OCI-LY7 (cell line): ENCODE data around the gene SCTR. TPM values are rescaled to one million over a fixed set of nuclear protein-coding genes. Genes with fewer than 3 reads are reported as not detected.

Source experiments
- BruUV-seq: library from RNA; stranded (reverse); fragments of 400-500 nt; replicated peaks from 2 replicates; lab custom pipeline; 2021; lab: Mats Ljungman, UMichigan
- CTCF ChIA-PET: fragments of 300-600 bp; sonication (Branson Sonifier 250); formaldehyde crosslinking; loops from one replicate; lab custom pipeline; 2022; ENCODE audit warnings: antibody characterized with exemption; ENCODE audit not compliant: unreplicated experiment; lab: Charles Lee
- POLR2A ChIA-PET: fragments of 300-600 bp; sonication (Branson Sonifier 250); formaldehyde crosslinking; loops from one replicate; lab custom pipeline; 2022; ENCODE audit warnings: antibody characterized with exemption; lab: Charles Lee
- DNase-seq: peaks from one replicate; pipeline ENCODE4 v3.0.0-alpha.2; 2015; ENCODE audit warnings: low spot score
- H2AFZ ChIP-seq: fragments of 200-600 bp; sonication (generic), shearing (Covaris generic); 2 replicates; pipeline ENCODE4 v1.6.1; 2014; ENCODE audit warnings: mild to moderate bottlenecking, antibody characterized with exemption, low read length, moderate library complexity
- H3K27ac ChIP-seq: fragments of 200-600 bp; sonication (generic); 2 replicates; pipeline ENCODE4 v1.5.1; 2014; ENCODE audit warnings: mixed run types, low read depth, mild to moderate bottlenecking, moderate library complexity, low read length, inconsistent platforms; ENCODE audit not compliant: poor library complexity, severe bottlenecking
- H3K36me3 ChIP-seq: fragments of 200-600 bp; sonication (generic); 2 replicates; pipeline ENCODE4 v1.6.1; 2014; ENCODE audit warnings: mild to moderate bottlenecking, antibody characterized with exemption, low read length, moderate library complexity, mixed read lengths; ENCODE audit not compliant: insufficient read depth
- H3K4me1 ChIP-seq: fragments of 200-600 bp; sonication (generic); 2 replicates; pipeline ENCODE4 v1.5.1; 2014; ENCODE audit warnings: mild to moderate bottlenecking, low read length; ENCODE audit not compliant: insufficient read depth, poor library complexity, severe bottlenecking
- H3K4me2 ChIP-seq: fragments of 200-600 bp; sonication (generic); 2 replicates; pipeline ENCODE4 v1.6.1; 2014; ENCODE audit warnings: mild to moderate bottlenecking, low read length
- H3K4me3 ChIP-seq: fragments of 200-600 bp; sonication (generic); 2 replicates; pipeline ENCODE4 v1.5.1; 2014; ENCODE audit warnings: mild to moderate bottlenecking, low read depth, low read length; ENCODE audit not compliant: poor library complexity, severe bottlenecking
- H3K79me2 ChIP-seq: fragments of 200-600 bp; sonication (generic); 2 replicates; pipeline ENCODE4 v1.6.1; 2016; ENCODE audit warnings: low read depth, mild to moderate bottlenecking, low read length, moderate library complexity, mixed read lengths; ENCODE audit not compliant: insufficient read depth
- H3K9me2 ChIP-seq: fragments of 200-600 bp; sonication (generic); 2 replicates; pipeline ENCODE4 v1.6.1; 2016; ENCODE audit warnings: mild to moderate bottlenecking, low read length, mixed read lengths; ENCODE audit not compliant: insufficient read depth
- H3K9me3 ChIP-seq: fragments of 200-600 bp; sonication (generic); 2 replicates; pipeline ENCODE4 v1.6.1; 2014; ENCODE audit warnings: mild to moderate bottlenecking, mixed run types, low read length, mixed read lengths
- H4K20me1 ChIP-seq: fragments of 200-600 bp; sonication (generic); 2 replicates; pipeline ENCODE4 v1.6.1; 2014; ENCODE audit warnings: mild to moderate bottlenecking, antibody characterized with exemption, low read length, moderate library complexity, mixed read lengths; ENCODE audit not compliant: insufficient read depth
- EZH2phosphoT487 ChIP-seq: fragments of 200-600 bp; sonication (generic); IDR thresholded peaks from 2 replicates; pipeline ENCODE4 v1.6.1; 2018; ENCODE audit warnings: low read depth, borderline replicate concordance, mild to moderate bottlenecking, mixed run types, antibody characterized with exemption, low read length, moderate library complexity, mixed read lengths
- intact Hi-C: fragments of 100-400 bp; cut with micrococcal nuclease; formaldehyde crosslinking; loops from one replicate; pipeline ENCODE4 v1.10.0; 2022; ENCODE audit not compliant: unreplicated experiment
- total RNA-seq, 2 experiments: library from RNA; depleted of rRNA in 1 of 2; stranded (reverse); fragments of >200 nt in 1 of 2; shearing (Covaris generic) in 1 of 2; gene quantifications; 2 replicates each; pipeline ENCODE4 v1.2.3, GENCODE V29; 2014 to 2022
- TF ChIP-seq, protein P1 (sequence below): fragments of 200-600 bp; sonication (generic); conservative IDR thresholded peaks from 2 replicates; pipeline ENCODE4 v1.5.1; 2014; ENCODE audit warnings: mild to moderate bottlenecking, antibody characterized with exemption, low read length, moderate library complexity, mixed read lengths

SCTR gene
- total RNA-seq, 2 experiments from 2014 or later: not detected

DNA sequence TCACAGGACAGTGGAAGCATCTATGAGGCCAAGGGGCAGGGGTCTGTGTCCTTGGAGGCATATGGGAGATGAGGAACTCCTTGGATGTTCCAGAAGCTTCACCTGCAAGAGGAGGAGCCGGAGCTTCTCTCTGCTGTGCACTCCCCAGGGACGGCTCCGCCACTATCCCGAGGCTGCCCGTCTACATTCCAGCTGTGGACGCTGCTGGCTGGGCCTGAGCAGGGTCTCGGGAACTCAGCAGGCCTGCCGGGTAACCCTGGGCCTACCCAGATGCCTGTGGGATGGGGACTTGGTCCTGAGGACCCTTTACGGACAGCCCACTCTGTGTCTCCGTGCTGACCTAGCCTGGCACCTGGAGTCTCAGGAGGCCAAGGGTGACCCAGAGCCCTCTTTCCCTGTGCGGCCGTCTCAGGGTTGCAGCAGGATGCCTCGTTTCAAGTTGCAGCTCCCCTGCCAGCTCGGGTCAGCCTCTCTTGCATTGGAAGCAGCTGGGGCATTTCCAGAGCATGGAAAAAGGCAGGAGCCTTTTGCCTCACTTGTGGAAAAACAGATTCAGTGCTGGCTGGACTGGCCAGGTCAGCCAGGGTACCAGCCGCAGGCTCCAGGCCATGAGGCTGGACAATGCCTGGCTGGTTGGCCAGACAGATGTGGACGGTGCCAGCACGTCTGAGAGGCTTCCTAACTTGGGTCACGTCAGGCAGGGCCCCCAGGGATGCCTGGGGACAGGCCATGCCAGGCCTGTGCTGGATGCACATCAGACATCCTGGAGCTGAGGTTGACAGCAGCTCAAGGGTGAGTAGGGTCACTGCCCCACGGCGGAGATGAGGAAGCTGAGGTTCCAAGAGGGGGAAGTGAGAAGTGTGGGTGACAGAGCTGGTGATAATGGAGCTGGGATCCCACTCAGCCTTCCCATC lies 41.5 kb downstream of the SCTR start:
- Histone ChIP-seq H3K9me2 (no peaks in the 10 kb centered on the region), H3K4me2 (no peak overlapping the region), H3K4me3 (no peak overlapping the region), H3K27ac (no peak overlapping the region), H3K9me3 (no peaks in the 10 kb centered on the region), H2AFZ (no peak overlapping the region), H4K20me1 (no peaks in the 10 kb centered on the region), H3K4me1 (peaks cover 5% of the 10 kb centered on the region), H3K36me3 (no peaks in the 10 kb centered on the region), H3K79me2 (no peaks in the 10 kb centered on the region)
- ChIA-PET POLR2A (interaction anchor here (0.6 to 1.1 kb wide), 2 partner anchors 22 to 68 kb away, joined by 3 to 4 read pairs; no protein-coding TSS in a partner anchor), CTCF (interaction anchor here (1.0 kb wide), 1 partner anchor 375 kb away, joined by 3 read pairs; no protein-coding TSS in a partner anchor)
- no peak for TF ChIP-seq EZH2phosphoT487
- intact Hi-C loops: no loop called here
- no TSS peak for BruUV-seq
- DNase-seq: no peak

DNA sequence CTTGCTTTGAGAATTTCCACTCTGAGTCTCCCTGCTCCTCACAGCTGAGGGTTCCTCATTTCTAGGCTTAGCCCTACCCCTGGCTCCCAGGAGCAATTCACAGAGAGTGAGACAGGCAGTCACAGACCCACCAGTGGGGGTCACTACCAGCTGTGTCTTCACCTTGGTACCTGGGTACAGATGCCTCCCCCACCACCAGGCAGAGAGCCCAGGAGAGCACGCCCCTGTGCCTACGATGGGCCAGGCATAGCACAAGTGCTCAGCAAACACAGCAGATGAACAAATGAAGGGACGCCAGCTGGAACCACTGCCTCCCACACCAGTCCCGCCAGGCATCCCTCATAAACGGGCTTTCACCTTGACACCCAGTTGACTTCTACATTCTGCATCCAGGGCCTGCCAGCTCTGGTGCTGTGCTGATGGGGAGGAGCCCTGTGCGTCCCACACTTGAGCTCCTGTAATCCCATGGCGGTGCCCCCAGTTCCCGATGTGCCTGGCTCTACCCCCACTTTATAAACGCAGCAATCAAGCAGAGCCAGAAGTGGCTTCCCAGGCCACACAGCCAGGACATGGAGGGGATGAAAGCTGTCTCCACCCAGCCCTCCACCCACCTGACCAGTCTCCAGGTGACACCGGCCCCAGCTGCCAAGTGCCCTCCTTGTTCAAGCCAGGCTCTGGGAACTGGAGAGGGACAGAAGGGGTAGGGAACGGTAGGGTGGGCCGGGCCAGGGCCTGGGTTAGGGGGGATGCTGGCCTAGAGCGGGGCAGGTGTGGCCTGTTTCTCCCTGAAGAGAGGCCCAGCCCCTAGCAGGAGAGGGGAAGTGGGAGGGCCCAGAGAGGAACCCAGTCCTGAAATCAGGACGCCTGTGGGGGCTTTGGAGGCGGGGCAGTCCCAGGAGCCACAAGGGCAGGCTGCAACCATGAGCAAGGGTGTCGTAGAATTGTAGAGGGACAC lies 42.5 kb downstream of the SCTR start:
- Histone ChIP-seq H3K9me2 (no peaks in the 10 kb centered on the region), H2AFZ (no peak overlapping the region), H3K4me1 (no peaks in the 10 kb centered on the region), H3K4me2 (no peak overlapping the region), H3K36me3 (no peaks in the 10 kb centered on the region), H3K9me3 (no peaks in the 10 kb centered on the region), H3K4me3 (no peak overlapping the region), H4K20me1 (no peaks in the 10 kb centered on the region), H3K27ac (no peak overlapping the region), H3K79me2 (no peaks in the 10 kb centered on the region)
- CTCF ChIA-PET: no interaction called here
- no peak for TF ChIP-seq EZH2phosphoT487
- TF ChIP-seq, protein P1, sequence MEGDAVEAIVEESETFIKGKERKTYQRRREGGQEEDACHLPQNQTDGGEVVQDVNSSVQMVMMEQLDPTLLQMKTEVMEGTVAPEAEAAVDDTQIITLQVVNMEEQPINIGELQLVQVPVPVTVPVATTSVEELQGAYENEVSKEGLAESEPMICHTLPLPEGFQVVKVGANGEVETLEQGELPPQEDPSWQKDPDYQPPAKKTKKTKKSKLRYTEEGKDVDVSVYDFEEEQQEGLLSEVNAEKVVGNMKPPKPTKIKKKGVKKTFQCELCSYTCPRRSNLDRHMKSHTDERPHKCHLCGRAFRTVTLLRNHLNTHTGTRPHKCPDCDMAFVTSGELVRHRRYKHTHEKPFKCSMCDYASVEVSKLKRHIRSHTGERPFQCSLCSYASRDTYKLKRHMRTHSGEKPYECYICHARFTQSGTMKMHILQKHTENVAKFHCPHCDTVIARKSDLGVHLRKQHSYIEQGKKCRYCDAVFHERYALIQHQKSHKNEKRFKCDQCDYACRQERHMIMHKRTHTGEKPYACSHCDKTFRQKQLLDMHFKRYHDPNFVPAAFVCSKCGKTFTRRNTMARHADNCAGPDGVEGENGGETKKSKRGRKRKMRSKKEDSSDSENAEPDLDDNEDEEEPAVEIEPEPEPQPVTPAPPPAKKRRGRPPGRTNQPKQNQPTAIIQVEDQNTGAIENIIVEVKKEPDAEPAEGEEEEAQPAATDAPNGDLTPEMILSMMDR: no peak
- BruUV-seq: no TSS peak
- POLR2A ChIA-PET: no interaction called here
- no peak for DNase-seq
- intact Hi-C loops: no loop called here

DNA sequence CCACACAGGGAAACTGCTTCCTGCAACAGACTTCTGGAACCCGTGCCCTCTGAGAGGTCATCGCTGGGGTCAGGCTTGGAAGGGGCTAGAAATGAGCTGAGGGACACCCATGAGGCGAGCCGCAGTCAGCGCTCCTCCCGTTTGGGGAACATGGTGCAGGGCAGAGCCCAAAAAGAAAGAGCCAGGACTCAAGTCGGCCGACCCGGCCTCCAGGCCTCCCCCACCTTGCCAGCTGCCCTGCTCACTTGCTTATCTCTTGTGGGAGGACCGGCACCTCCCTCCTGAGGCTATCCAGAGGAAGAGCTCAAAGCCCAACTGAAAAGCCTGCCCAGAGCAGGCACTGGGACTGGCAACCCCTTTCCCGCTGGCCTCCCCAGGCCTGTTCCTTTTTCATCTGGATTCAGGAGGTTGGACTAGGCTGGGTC lies 43.6 kb downstream of the SCTR start:
- intact Hi-C loops: no loop called here
- Histone ChIP-seq H3K4me1 (peaks cover 3% of the 10 kb centered on the region), H3K4me3 (no peak overlapping the region), H3K79me2 (no peaks in the 10 kb centered on the region), H4K20me1 (no peaks in the 10 kb centered on the region), H3K9me3 (no peaks in the 10 kb centered on the region), H3K9me2 (no peaks in the 10 kb centered on the region), H3K4me2 (no peak overlapping the region), H3K36me3 (no peaks in the 10 kb centered on the region), H2AFZ (no peak overlapping the region), H3K27ac (no peak overlapping the region)
- TF ChIP-seq EZH2phosphoT487: no peak
- TF ChIP-seq, protein P1: no peak
- no TSS peak for BruUV-seq
- ChIA-PET POLR2A (interaction anchor here (0.6 to 0.8 kb wide), 2 partner anchors 42 to 84 kb away, joined by 3 read pairs; no protein-coding TSS in a partner anchor), CTCF (no interaction called here)
- DNase-seq: no peak
